A549 (cell line): ENCODE data around the gene ISG15.

Experiments used
- CBX2 ChIP-seq: fragments of 200-600 bp; sonication (generic); IDR thresholded peaks from 2 replicates; pipeline ENCODE4 v1.6.1; 2016; ENCODE audit warnings: low read depth, mild to moderate bottlenecking, borderline replicate concordance
- EP300 ChIP-seq, 2 experiments: fragments of >200 bp; sonication (Bioruptor Twin); formaldehyde crosslinking; IDR thresholded peaks; 2 replicates in 1 of 2; 3 replicates in 1 of 2; pipeline ENCODE4 v1.6.1; 2016 to 2017
- HOXB5 ChIP-seq: fragments of 250-450 bp; sonication (Bioruptor Pico); IDR thresholded peaks from 2 replicates; pipeline ENCODE4 v1.5.0; 2020; ENCODE audit warnings: mild to moderate bottlenecking, moderate library complexity
- JUNB ChIP-seq: fragments of >200 bp; sonication (Bioruptor Twin); formaldehyde crosslinking; IDR thresholded peaks from 2 replicates; pipeline ENCODE4 v1.6.1; 2016
- NFE2L2 ChIP-seq: fragments of 150-350 bp; conservative IDR thresholded peaks from 2 replicates; pipeline ENCODE4 v1.6.1; 2014; ENCODE audit warnings: low read length
- PHF8 ChIP-seq: fragments of 200-600 bp; sonication (generic); IDR thresholded peaks from 2 replicates; pipeline ENCODE4 v1.6.1; 2016; ENCODE audit warnings: low read depth, mild to moderate bottlenecking, antibody characterized with exemption, moderate library complexity, borderline replicate concordance
- POLR2A ChIP-seq: IDR thresholded peaks from 2 replicates; pipeline ENCODE4 v1.6.1; 2012; ENCODE audit warnings: mild to moderate bottlenecking, low read length
- RCOR1 ChIP-seq: fragments of 150-350 bp; IDR thresholded peaks from 2 replicates; pipeline ENCODE4 v1.6.1; 2014; ENCODE audit warnings: antibody characterized with exemption, low read length, low read depth
- RFX5 ChIP-seq: fragments of 450-650 bp; IDR thresholded peaks from 2 replicates; pipeline ENCODE4 v1.7.1; 2014; ENCODE audit warnings: antibody characterized with exemption, mild to moderate bottlenecking, moderate library complexity
- SMC3 ChIP-seq: fragments of >200 bp; sonication (Bioruptor Twin); formaldehyde crosslinking; IDR thresholded peaks from 3 replicates; pipeline ENCODE4 v1.6.1; 2018; ENCODE audit warnings: inconsistent platforms
- TFCP2L1 ChIP-seq: fragments of 250-450 bp; sonication (Bioruptor Pico); IDR thresholded peaks from 2 replicates; pipeline ENCODE4 v1.5.0; 2021; ENCODE audit warnings: mild to moderate bottlenecking
- TF ChIP-seq, protein P1 (sequence below): fragments of >200 bp; sonication (Bioruptor Twin); formaldehyde crosslinking; IDR thresholded peaks from 3 replicates; pipeline ENCODE4 v1.5.1; 2016
- TF ChIP-seq, protein P2 (sequence below): IDR thresholded peaks from 2 replicates; pipeline ENCODE4 v1.6.1; 2012

- no peak for TF ChIP-seq SMC3
- TF ChIP-seq, protein P1, sequence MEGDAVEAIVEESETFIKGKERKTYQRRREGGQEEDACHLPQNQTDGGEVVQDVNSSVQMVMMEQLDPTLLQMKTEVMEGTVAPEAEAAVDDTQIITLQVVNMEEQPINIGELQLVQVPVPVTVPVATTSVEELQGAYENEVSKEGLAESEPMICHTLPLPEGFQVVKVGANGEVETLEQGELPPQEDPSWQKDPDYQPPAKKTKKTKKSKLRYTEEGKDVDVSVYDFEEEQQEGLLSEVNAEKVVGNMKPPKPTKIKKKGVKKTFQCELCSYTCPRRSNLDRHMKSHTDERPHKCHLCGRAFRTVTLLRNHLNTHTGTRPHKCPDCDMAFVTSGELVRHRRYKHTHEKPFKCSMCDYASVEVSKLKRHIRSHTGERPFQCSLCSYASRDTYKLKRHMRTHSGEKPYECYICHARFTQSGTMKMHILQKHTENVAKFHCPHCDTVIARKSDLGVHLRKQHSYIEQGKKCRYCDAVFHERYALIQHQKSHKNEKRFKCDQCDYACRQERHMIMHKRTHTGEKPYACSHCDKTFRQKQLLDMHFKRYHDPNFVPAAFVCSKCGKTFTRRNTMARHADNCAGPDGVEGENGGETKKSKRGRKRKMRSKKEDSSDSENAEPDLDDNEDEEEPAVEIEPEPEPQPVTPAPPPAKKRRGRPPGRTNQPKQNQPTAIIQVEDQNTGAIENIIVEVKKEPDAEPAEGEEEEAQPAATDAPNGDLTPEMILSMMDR: no peak
- TF ChIP-seq HOXB5 (CRISPR knock-in tag): no peak
- no peak for TF ChIP-seq EP300 (IDR thresholded peaks at IDR 0.05)
- TF ChIP-seq RFX5: no peak
- TF ChIP-seq POLR2A: no peak
- TF ChIP-seq TFCP2L1 (CRISPR knock-in tag): no peak
- no peak for TF ChIP-seq NFE2L2
- TF ChIP-seq PHF8: no peak
- TF ChIP-seq, protein P2, sequence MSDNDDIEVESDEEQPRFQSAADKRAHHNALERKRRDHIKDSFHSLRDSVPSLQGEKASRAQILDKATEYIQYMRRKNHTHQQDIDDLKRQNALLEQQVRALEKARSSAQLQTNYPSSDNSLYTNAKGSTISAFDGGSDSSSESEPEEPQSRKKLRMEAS: no peak
- TF ChIP-seq CBX2: no peak
- TF ChIP-seq RCOR1: no peak
- TF ChIP-seq JUNB: no peak
Observed at GRCh38 chr1:998745-998994, 14.6 kb upstream of the ISG15 start.
